ENCODE measurements around the gene FKBP1A. TPM values are rescaled to one million over a fixed set of nuclear protein-coding genes. Genes with fewer than 3 reads are reported as not detected.

Gene FKBP1A
- total and polyA plus RNA-seq, 2 donors (not counting 3 experiments of a cell fraction or from before 2014, with no cell fraction given), result 968 to 1,972 TPM

DNA sequence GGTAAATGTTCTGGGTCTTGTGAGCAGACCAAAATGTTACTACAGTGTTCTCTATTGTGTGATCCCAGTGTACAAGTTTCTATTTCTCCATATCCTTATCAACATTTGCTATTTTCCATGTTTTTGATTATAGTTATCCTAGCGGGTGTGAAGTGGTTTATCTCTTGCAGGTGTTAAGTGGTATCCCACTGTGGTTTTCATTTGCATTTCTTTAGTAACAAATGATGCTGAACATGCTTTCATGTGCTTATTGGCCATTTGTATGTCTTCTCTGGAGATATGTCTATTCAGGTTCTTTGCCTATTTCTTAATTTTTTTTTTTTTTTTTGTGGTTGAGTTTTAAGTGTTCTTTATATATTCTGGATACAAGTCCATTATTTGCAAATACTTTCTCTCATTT, 38.3 kb upstream of the FKBP1A start:
- no peaks in the 10 kb centered on the region for H4K20me1 ChIP-seq (replicated peaks; ENCODE audit: control insufficient read depth, extremely low read depth, insufficient read depth, low read length)
- H3K27ac ChIP-seq (ENCODE audit: insufficient read depth, low read depth, low read length), result no peak overlapping the region
- no peaks in the 10 kb centered on the region for H3K9me1 ChIP-seq (replicated peaks; ENCODE audit: control insufficient read depth, extremely low read depth, insufficient read depth, low read length)
- dilution Hi-C loops (cut with MboI; ENCODE audit: extremely low pct_ligation_motif_present, low sequenced_read_pairs) (loop anchor here (25.0 kb wide), 1 partner anchor 119 kb away; no protein-coding TSS in a partner anchor), intact Hi-C loops (cut with micrococcal nuclease) (no loop called here)
- no peak overlapping the region for H3K4me2 ChIP-seq (ENCODE audit: insufficient read depth, low read length)
- FAIRE-seq (no peak), DNase-seq (ENCODE audit: low read depth, low spot score) (no peak)
- ChIA-PET POLR2A (no interaction called here), CTCF (no interaction called here)
- H3K9me3 ChIP-seq (replicated peaks; ENCODE audit: control insufficient read depth, insufficient read depth, low read length), result no peaks in the 10 kb centered on the region
- H2AFZ ChIP-seq (ENCODE audit: low read depth, low read length), result no peak overlapping the region
- H3K79me2 ChIP-seq (ENCODE audit: control insufficient read depth, insufficient read depth, low read length), result no peaks in the 10 kb centered on the region
- BruUV-seq (replicated peaks), result no TSS peak
- H3K36me3 ChIP-seq (ENCODE audit: control insufficient read depth in 2 of 2, extremely low read depth in 1 of 2, insufficient read depth in 2 of 2, low read length in 2 of 2), result no peaks in the 10 kb centered on the region
- TF ChIP-seq GATA2 (IDR thresholded peaks at IDR 0.05; ENCODE audit: insufficient read depth, insufficient read length, low read depth, low read length) (no peak), FOS (IDR thresholded peaks at IDR 0.05; ENCODE audit: borderline replicate concordance, insufficient read depth, low read length) (no peak), JUN (IDR thresholded peaks at IDR 0.05; ENCODE audit: borderline replicate concordance, insufficient read depth, insufficient read length, low read depth) (no peak), POLR2A (IDR thresholded peaks at IDR 0.05; ENCODE audit: low read depth, low read length) (no peak), MYC (IDR thresholded peaks at IDR 0.05; ENCODE audit: low read depth, low read length) (no peak), POLR2AphosphoS5 (IDR thresholded peaks at IDR 0.05; ENCODE audit: insufficient read depth, low read depth, low read length) (no peak), EZH2 (IDR thresholded peaks at IDR 0.05; ENCODE audit: borderline replicate concordance, low read depth, low read length, severe bottlenecking) (no peak)
- TF ChIP-seq, protein P1, sequence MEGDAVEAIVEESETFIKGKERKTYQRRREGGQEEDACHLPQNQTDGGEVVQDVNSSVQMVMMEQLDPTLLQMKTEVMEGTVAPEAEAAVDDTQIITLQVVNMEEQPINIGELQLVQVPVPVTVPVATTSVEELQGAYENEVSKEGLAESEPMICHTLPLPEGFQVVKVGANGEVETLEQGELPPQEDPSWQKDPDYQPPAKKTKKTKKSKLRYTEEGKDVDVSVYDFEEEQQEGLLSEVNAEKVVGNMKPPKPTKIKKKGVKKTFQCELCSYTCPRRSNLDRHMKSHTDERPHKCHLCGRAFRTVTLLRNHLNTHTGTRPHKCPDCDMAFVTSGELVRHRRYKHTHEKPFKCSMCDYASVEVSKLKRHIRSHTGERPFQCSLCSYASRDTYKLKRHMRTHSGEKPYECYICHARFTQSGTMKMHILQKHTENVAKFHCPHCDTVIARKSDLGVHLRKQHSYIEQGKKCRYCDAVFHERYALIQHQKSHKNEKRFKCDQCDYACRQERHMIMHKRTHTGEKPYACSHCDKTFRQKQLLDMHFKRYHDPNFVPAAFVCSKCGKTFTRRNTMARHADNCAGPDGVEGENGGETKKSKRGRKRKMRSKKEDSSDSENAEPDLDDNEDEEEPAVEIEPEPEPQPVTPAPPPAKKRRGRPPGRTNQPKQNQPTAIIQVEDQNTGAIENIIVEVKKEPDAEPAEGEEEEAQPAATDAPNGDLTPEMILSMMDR (IDR thresholded peaks at IDR 0.05; ENCODE audit: extremely low read depth in 1 of 2, insufficient read depth in 1 of 2, low read depth in 1 of 2, low read length in 2 of 2), result no peak
- TF ChIP-seq, protein P2, sequence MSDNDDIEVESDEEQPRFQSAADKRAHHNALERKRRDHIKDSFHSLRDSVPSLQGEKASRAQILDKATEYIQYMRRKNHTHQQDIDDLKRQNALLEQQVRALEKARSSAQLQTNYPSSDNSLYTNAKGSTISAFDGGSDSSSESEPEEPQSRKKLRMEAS (IDR thresholded peaks at IDR 0.05; ENCODE audit: insufficient read depth, insufficient read length), result no peak
- peaks cover 18% of the 10 kb centered on the region for H3K4me1 ChIP-seq (ENCODE audit: control insufficient read depth, extremely low read depth, insufficient read depth, low read length)
- H3K9ac ChIP-seq (replicated peaks; ENCODE audit: extremely low read depth, insufficient read depth, low read length), result no peak overlapping the region
- no peak overlapping the region for H3K4me3 ChIP-seq (replicated peaks in 1 of 3; ENCODE audit: insufficient read depth in 1 of 3, low read depth in 1 of 3, low read length in 3 of 3)
- H3K27me3 ChIP-seq (ENCODE audit: control insufficient read depth in 2 of 2, insufficient read depth in 2 of 2, low read length in 2 of 2), result no peaks in the 10 kb centered on the region

All from endothelial cell of umbilical vein (primary cell).